Neural cell (in vitro differentiated cells): Measurements from ENCODE around the gene IMMP2L.

Experiments
- CTCF ChIP-seq: fragments of 450-650 bp; IDR thresholded peaks from 2 replicates; pipeline ENCODE4 v1.5.1; 2014; ENCODE audit warnings: antibody characterized with exemption, mild to moderate bottlenecking, moderate library complexity; ENCODE audit not compliant: poor library complexity, severe bottlenecking
- EP300 ChIP-seq: fragments of 450-650 bp; conservative IDR thresholded peaks from 2 replicates; pipeline ENCODE4 v1.6.1; 2014; ENCODE audit warnings: antibody characterized with exemption, mild to moderate bottlenecking, moderate library complexity; ENCODE audit not compliant: poor library complexity, severe bottlenecking
- EZH2 ChIP-seq: fragments of 200-600, 300-800 bp; shearing (Covaris generic), sonication (generic); IDR thresholded peaks from 2 replicates; pipeline ENCODE4 v1.6.1; 2014; ENCODE audit warnings: antibody characterized with exemption, low read length, borderline replicate concordance, mild to moderate bottlenecking; ENCODE audit not compliant: insufficient read depth, poor library complexity, severe bottlenecking
- MXI1 ChIP-seq: fragments of 450-650 bp; conservative IDR thresholded peaks from 2 replicates; pipeline ENCODE4 v1.6.1; 2014; ENCODE audit warnings: antibody characterized with exemption, mild to moderate bottlenecking; ENCODE audit not compliant: poor library complexity, severe bottlenecking
- POLR2AphosphoS5 ChIP-seq: IDR thresholded peaks from 2 replicates; pipeline ENCODE4 v1.6.1; 2012
- RAD21 ChIP-seq: fragments of 450-650 bp; conservative IDR thresholded peaks from 2 replicates; pipeline ENCODE4 v1.6.1; 2014; ENCODE audit warnings: antibody characterized with exemption, mild to moderate bottlenecking, moderate library complexity
- REST ChIP-seq: IDR thresholded peaks from 2 replicates; pipeline ENCODE4 v1.6.1; 2012; ENCODE audit warnings: borderline replicate concordance
- SMC3 ChIP-seq: fragments of 450-650 bp; conservative IDR thresholded peaks from 2 replicates; pipeline ENCODE4 v1.6.1; 2014; ENCODE audit warnings: antibody characterized with exemption, mild to moderate bottlenecking, moderate library complexity; ENCODE audit not compliant: poor library complexity
- TAF1 ChIP-seq: IDR thresholded peaks from 2 replicates; pipeline ENCODE4 v1.6.1; 2012; ENCODE audit warnings: low read depth

- TF ChIP-seq CTCF (no peak), POLR2AphosphoS5 (no peak), RAD21 (no peak), EZH2 (no peak), TAF1 (no peak), EP300 (no peak), SMC3 (no peak), REST (no peak), MXI1 (no peak)
These were observed 386.3 kb downstream of the IMMP2L start for GRCh38 chr7:111175908-111176441.
